ENCODE results near the gene ARRDC2. TPM values are rescaled to one million over a fixed set of nuclear protein-coding genes. Genes with fewer than 3 reads are reported as not detected.

The ARRDC2 gene
- total RNA-seq, 1 donor from 2014 or later, result 54.5 TPM

GRCh38 chr19:17988161-17988560 is 19.8 kb upstream of the ARRDC2 start:
- H3K27ac ChIP-seq, result no peak overlapping the region
- intact Hi-C loops (cut with DNase I), result no loop called here
- H3K4me1 ChIP-seq, result no peaks in the 10 kb centered on the region
- H3K36me3 ChIP-seq, result no peaks in the 10 kb centered on the region
- H3K9me3 ChIP-seq, result no peaks in the 10 kb centered on the region
- TF ChIP-seq POLR2A (IDR thresholded peaks at IDR 0.05) (no peak), POLR2AphosphoS5 (IDR thresholded peaks at IDR 0.05; ENCODE audit: insufficient read depth in 1 of 2, low read depth in 1 of 2) (no peak)
- TF ChIP-seq, protein P1, sequence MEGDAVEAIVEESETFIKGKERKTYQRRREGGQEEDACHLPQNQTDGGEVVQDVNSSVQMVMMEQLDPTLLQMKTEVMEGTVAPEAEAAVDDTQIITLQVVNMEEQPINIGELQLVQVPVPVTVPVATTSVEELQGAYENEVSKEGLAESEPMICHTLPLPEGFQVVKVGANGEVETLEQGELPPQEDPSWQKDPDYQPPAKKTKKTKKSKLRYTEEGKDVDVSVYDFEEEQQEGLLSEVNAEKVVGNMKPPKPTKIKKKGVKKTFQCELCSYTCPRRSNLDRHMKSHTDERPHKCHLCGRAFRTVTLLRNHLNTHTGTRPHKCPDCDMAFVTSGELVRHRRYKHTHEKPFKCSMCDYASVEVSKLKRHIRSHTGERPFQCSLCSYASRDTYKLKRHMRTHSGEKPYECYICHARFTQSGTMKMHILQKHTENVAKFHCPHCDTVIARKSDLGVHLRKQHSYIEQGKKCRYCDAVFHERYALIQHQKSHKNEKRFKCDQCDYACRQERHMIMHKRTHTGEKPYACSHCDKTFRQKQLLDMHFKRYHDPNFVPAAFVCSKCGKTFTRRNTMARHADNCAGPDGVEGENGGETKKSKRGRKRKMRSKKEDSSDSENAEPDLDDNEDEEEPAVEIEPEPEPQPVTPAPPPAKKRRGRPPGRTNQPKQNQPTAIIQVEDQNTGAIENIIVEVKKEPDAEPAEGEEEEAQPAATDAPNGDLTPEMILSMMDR (IDR thresholded peaks at IDR 0.05), result no peak
- H3K27me3 ChIP-seq, result no peaks in the 10 kb centered on the region
- no peak for DNase-seq (ENCODE audit: extremely low spot score in 2 of 2)
- H3K4me3 ChIP-seq, result no peak overlapping the region

GRCh38 chr19:17989425-17990094 is 18.4 kb upstream of the ARRDC2 start:
- no peak for DNase-seq (ENCODE audit: extremely low spot score in 2 of 2)
- no peaks in the 10 kb centered on the region for H3K9me3 ChIP-seq
- intact Hi-C loops (cut with DNase I), result loop anchor here (10.0 kb wide), 1 partner anchor 125 kb away; no protein-coding TSS in a partner anchor
- no peak overlapping the region for H3K4me3 ChIP-seq
- H3K4me1 ChIP-seq, result no peaks in the 10 kb centered on the region
- TF ChIP-seq POLR2AphosphoS5 (IDR thresholded peaks at IDR 0.05; ENCODE audit: insufficient read depth in 1 of 2, low read depth in 1 of 2), result no peak
- TF ChIP-seq, protein P1 (IDR thresholded peaks at IDR 0.05), result no peak
- TF ChIP-seq POLR2A (IDR thresholded peaks at IDR 0.05), result no peak
- H3K36me3 ChIP-seq, result no peaks in the 10 kb centered on the region
- H3K27ac ChIP-seq, result no peak overlapping the region
- H3K27me3 ChIP-seq, result no peaks in the 10 kb centered on the region

DNA sequence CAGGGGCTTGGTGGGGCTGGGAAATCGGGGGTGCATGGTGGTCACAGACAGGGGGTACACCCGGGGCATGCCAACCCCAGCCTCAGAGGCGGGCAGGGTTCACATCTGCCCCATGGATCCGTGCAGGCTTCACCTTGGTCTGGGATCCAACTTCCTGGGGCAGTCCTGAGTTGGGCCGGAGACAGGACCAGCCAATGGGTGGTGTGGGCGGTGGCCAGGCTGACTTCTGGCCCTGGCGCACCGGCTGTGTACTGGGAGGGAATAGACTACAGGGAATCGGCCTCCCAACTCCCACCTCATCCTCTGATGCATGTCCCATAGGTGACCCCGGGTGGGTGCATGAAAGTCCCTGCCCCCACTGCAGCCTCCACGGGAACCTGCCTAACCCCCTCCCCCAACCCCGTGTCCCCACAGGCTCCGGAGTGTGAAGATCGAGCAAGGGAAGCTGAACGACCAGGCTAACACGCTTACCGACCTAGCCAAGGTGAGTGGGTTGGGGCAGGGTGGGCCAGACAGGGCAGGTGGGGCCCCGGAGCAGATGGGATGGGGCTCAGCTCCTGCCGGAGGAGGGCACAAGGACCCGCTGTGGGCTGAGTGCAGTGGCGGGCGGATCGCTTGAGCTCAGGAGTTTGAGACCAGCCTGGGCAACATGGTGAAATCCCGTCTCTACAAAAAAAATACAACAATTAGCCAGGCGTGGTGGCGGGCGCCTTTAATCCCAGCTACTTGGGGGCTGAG is 14.7 kb upstream of the ARRDC2 start:
- no peaks in the 10 kb centered on the region for H3K27me3 ChIP-seq
- no peaks in the 10 kb centered on the region for H3K9me3 ChIP-seq
- no peak for DNase-seq (ENCODE audit: extremely low spot score in 2 of 2)
- H3K36me3 ChIP-seq, result no peaks in the 10 kb centered on the region
- no peaks in the 10 kb centered on the region for H3K4me1 ChIP-seq
- TF ChIP-seq, protein P1 (IDR thresholded peaks at IDR 0.05), result no peak
- TF ChIP-seq POLR2A (IDR thresholded peaks at IDR 0.05), result no peak
- TF ChIP-seq POLR2AphosphoS5 (IDR thresholded peaks at IDR 0.05; ENCODE audit: insufficient read depth in 1 of 2, low read depth in 1 of 2), result no peak
- H3K27ac ChIP-seq, result no peak overlapping the region
- no peak overlapping the region for H3K4me3 ChIP-seq
- intact Hi-C loops (cut with DNase I), result loop anchor here (10.0 kb wide), 1 partner anchor 128 kb away; no protein-coding TSS in a partner anchor

DNA sequence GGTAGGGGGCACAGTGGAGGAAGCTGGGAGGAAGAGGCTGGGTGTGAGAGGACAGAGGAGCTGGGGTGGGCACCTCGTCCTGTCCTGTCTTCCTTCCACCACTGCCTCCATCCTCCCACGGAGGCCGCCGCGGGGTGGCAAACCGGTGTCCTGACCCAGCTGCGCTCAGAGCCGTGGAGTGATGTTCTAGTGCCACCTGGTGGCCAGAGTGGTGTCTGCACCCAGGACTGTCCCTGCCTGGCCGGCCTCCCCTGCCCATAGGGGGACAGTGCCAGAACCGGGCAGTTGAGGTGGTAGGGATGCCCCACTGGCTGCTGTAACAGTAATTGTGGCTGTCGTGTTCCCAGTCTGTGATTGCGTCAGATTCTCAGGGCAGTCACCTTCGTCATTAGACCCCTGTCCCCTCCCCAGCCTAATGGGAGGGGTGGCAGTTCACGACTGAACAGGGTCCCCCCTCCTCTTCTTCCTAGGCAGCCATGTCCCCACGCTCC is 11.1 kb upstream of the ARRDC2 start:
- intact Hi-C loops (cut with DNase I), result loop anchor here (5.0 to 10.0 kb wide), 2 partner anchors 55 to 132 kb away; no protein-coding TSS in a partner anchor
- Histone ChIP-seq H3K9me3 (no peaks in the 10 kb centered on the region), H3K27ac (no peak overlapping the region), H3K36me3 (no peaks in the 10 kb centered on the region), H3K4me3 (no peak overlapping the region), H3K27me3 (no peaks in the 10 kb centered on the region), H3K4me1 (peaks cover 14% of the 10 kb centered on the region)
- TF ChIP-seq, protein P1 (IDR thresholded peaks at IDR 0.05), result peak; percentile 97 to 100 (median 98)
- TF ChIP-seq POLR2AphosphoS5 (IDR thresholded peaks at IDR 0.05; ENCODE audit: insufficient read depth in 1 of 2, low read depth in 1 of 2) (peak in 1 of 2 donors; percentile 13), POLR2A (IDR thresholded peaks at IDR 0.05) (no peak)
- DNase-seq (ENCODE audit: extremely low spot score in 2 of 2), result no peak

Measured in vagina (tissue), 2 donors.